HEK293 (cell line): ENCODE measurements around the gene DENND5A.
"Not testable (repeated sequence)": the region's sequence is repeated elsewhere in the genome, so short reads cannot be mapped to it uniquely, and the experiment has no call there.

Experiments used
- CTCF ChIA-PET: fragments of 350-600 bp; formaldehyde crosslinking; extraction: SDS; loops from one replicate; lab custom pipeline; 2021; ENCODE audit warnings: antibody characterized with exemption; lab: Yijun Ruan, JAX
- POLR2A ChIA-PET: fragments of 300-600 bp; formaldehyde crosslinking; extraction: SDS; loops from one replicate; lab custom pipeline; 2020; ENCODE audit warnings: antibody characterized with exemption, inconsistent platforms; lab: Yijun Ruan, JAX
- H3K27ac ChIP-seq: fragments of 200-500 bp; sonication (Bioruptor generic); 2 replicates; pipeline ENCODE4 v1.5.1; 2014; ENCODE audit warnings: low read depth, low read length, control low read depth, inconsistent platforms; ENCODE audit errors: extremely low read depth
- H3K36me3 ChIP-seq, 2 experiments: fragments of 200-500 bp in 1 of 2; sonication (Bioruptor generic) in 1 of 2; 1 replicate in 1 of 2; 2 replicates in 1 of 2; pipeline ENCODE4 v1.5.1; 2014 to 2017; ENCODE audit warnings: inconsistent platforms in 2 of 2, low read length in 2 of 2; ENCODE audit not compliant: control insufficient read depth in 2 of 2, insufficient read depth in 1 of 2
- H3K4me1 ChIP-seq: fragments of 200-500 bp; sonication (Bioruptor generic); 2 replicates; pipeline ENCODE4 v1.5.1; 2014; ENCODE audit warnings: mild to moderate bottlenecking, low read length, inconsistent platforms; ENCODE audit not compliant: control insufficient read depth, insufficient read depth
- H3K4me3 ChIP-seq: 2 replicates; pipeline ENCODE4 v1.5.1; 2011; ENCODE audit warnings: low read depth, mild to moderate bottlenecking, control low read depth, low read length, moderate library complexity
- H3K9me3 ChIP-seq: fragments of 200-500 bp; sonication (Bioruptor generic); 2 replicates; pipeline ENCODE4 v1.5.1; 2014; ENCODE audit warnings: low read depth, low read length, inconsistent platforms; ENCODE audit not compliant: control insufficient read depth, insufficient read depth
- BCL11A ChIP-seq: fragments of 450-650 bp; formaldehyde crosslinking; IDR thresholded peaks from 2 replicates; pipeline ENCODE4 v1.5.1; 2016; ENCODE audit warnings: low read depth, missing biosample characterization, missing genetic modification characterization
- HOXD13 ChIP-seq: sonication (generic); formaldehyde crosslinking; IDR thresholded peaks from 2 replicates; pipeline ENCODE4 v1.8.0; 2022; ENCODE audit warnings: missing genetic modification reagents, borderline replicate concordance
- KLF9 ChIP-seq: fragments of 450-650 bp; formaldehyde crosslinking; IDR thresholded peaks from 2 replicates; pipeline ENCODE4 v1.5.1; 2016; ENCODE audit warnings: missing biosample characterization, missing genetic modification characterization, low read depth
- SETDB1 ChIP-seq: IDR thresholded peaks from one replicate; pipeline ENCODE4 v1.6.1; 2017; ENCODE audit warnings: mild to moderate bottlenecking, low read length, moderate library complexity, mixed read lengths; ENCODE audit not compliant: insufficient read length
- SP2 ChIP-seq: fragments of 450-650 bp; formaldehyde crosslinking; IDR thresholded peaks from 2 replicates; pipeline ENCODE4 v1.5.1; 2016; ENCODE audit warnings: missing biosample characterization, missing genetic modification characterization
- SP7 ChIP-seq: fragments of 450-650 bp; formaldehyde crosslinking; IDR thresholded peaks from 2 replicates; pipeline ENCODE4 v1.5.1; 2016; ENCODE audit warnings: missing biosample characterization, missing genetic modification characterization
- ZNF10 ChIP-seq: fragments of 450-650 bp; formaldehyde crosslinking; IDR thresholded peaks from 2 replicates; pipeline ENCODE4 v1.5.1; 2017; ENCODE audit warnings: missing biosample characterization, missing genetic modification characterization
- ZNF2 ChIP-seq: fragments of 450-650 bp; formaldehyde crosslinking; IDR thresholded peaks from 2 replicates; pipeline ENCODE4 v1.5.1; 2016; ENCODE audit warnings: missing biosample characterization, missing genetic modification characterization
- ZNF23 ChIP-seq: fragments of 450-650 bp; formaldehyde crosslinking; IDR thresholded peaks from 2 replicates; pipeline ENCODE4 v1.5.1; 2016; ENCODE audit warnings: missing biosample characterization, missing genetic modification characterization, borderline replicate concordance
- ZNF274 ChIP-seq, 2 experiments: fragments of 200-500 bp in 1 of 2; fragments of 450-650 bp in 1 of 2; sonication (Bioruptor generic) in 1 of 2; formaldehyde crosslinking in 1 of 2; IDR thresholded peaks; 2 replicates each; pipeline versions ENCODE4 v1.5.1 to v1.6.1; 2014 to 2016; ENCODE audit warnings: borderline replicate concordance in 1 of 2, inconsistent platforms in 1 of 2, low read length in 1 of 2, missing biosample characterization in 1 of 2, missing genetic modification characterization in 1 of 2
- ZNF350 ChIP-seq: fragments of 450-650 bp; formaldehyde crosslinking; IDR thresholded peaks from 2 replicates; pipeline ENCODE4 v1.5.0; 2017; ENCODE audit warnings: missing biosample characterization, mild to moderate bottlenecking, missing genetic modification characterization
- ZNF366 ChIP-seq: fragments of 450-650 bp; formaldehyde crosslinking; conservative IDR thresholded peaks from 2 replicates; pipeline ENCODE4 v1.5.1; 2016; ENCODE audit warnings: missing biosample characterization, missing genetic modification characterization
- ZNF571 ChIP-seq: fragments of 450-650 bp; formaldehyde crosslinking; IDR thresholded peaks from 2 replicates; pipeline ENCODE4 v1.5.0; 2017; ENCODE audit warnings: missing biosample characterization, missing genetic modification characterization
- ZNF585B ChIP-seq: fragments of 450-650 bp; formaldehyde crosslinking; IDR thresholded peaks from 2 replicates; pipeline ENCODE4 v1.5.1; 2016; ENCODE audit warnings: missing biosample characterization, missing genetic modification characterization
- ZNF600 ChIP-seq: fragments of 450-650 bp; formaldehyde crosslinking; IDR thresholded peaks from 2 replicates; pipeline ENCODE4 v1.5.1; 2016; ENCODE audit warnings: missing biosample characterization, missing genetic modification characterization
- ZNF610 ChIP-seq: fragments of 450-650 bp; formaldehyde crosslinking; IDR thresholded peaks from 2 replicates; pipeline ENCODE4 v1.5.1; 2016; ENCODE audit warnings: missing biosample characterization, missing genetic modification characterization, borderline replicate concordance
- ZNF624 ChIP-seq: fragments of 450-650 bp; formaldehyde crosslinking; IDR thresholded peaks from 2 replicates; pipeline ENCODE4 v1.5.1; 2017; ENCODE audit warnings: missing biosample characterization, missing genetic modification characterization
- ZNF843 ChIP-seq: fragments of 450-650 bp; formaldehyde crosslinking; IDR thresholded peaks from 2 replicates; pipeline ENCODE4 v1.5.1; 2016; ENCODE audit warnings: missing biosample characterization, missing genetic modification characterization
- TF ChIP-seq, protein P1 (sequence below): fragments of 450-650 bp; IDR thresholded peaks from 2 replicates; pipeline ENCODE4 v1.5.1; 2018; ENCODE audit warnings: missing biosample characterization, mild to moderate bottlenecking, missing genetic modification characterization
- TF ChIP-seq, protein P2 (sequence below): fragments of 450-650 bp; formaldehyde crosslinking; IDR thresholded peaks from 2 replicates; pipeline ENCODE4 v1.5.1; 2016; ENCODE audit warnings: missing biosample characterization, missing genetic modification characterization, low read depth
- TF ChIP-seq, protein P3 (sequence below): fragments of 450-650 bp; formaldehyde crosslinking; IDR thresholded peaks from 2 replicates; pipeline ENCODE4 v1.5.1; 2016; ENCODE audit warnings: missing biosample characterization, missing genetic modification characterization

DENND5A gene

DNA sequence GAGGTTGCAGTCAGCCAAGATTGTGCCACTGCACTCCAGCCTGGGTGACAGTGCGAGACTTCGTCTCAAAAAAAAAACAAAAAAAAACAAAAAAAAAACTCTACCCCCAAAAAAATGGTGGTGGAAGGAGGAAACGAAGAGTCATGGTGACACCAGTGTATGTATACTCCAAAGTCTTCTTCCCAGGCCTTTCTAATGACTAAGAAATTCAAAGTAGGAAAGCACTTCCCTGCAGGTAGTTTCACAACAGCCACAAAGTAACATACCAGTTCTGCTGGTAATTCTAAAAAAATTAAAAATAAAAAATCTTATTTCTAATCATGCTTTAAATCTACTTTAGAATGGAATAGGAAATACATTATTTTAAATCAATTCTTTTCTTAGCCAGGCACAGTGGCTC is 72.6 kb downstream of the DENND5A start:
- Histone ChIP-seq H3K9me3 (no peaks in the 10 kb centered on the region), H3K4me3 (no peak overlapping the region), H3K4me1 (no peaks in the 10 kb centered on the region), H3K27ac (no peak overlapping the region), H3K36me3 (peaks cover 0 to 58% of the 10 kb centered on the region in 2 experiments; a peak in 2 of 3 replicates)
- ChIA-PET POLR2A (interaction anchor here (0.6 to 0.7 kb wide), 2 partner anchors 19 to 55 kb away, joined by 3 to 5 read pairs; no protein-coding TSS in a partner anchor), CTCF (interaction anchor here (0.6 kb wide), 1 partner anchor 27 kb away, joined by 6 read pairs; no protein-coding TSS in a partner anchor)
- TF ChIP-seq KLF9 (tag by site-specific recombination) = no peak
- no peak for TF ChIP-seq ZNF23 (tag by site-specific recombination)
- TF ChIP-seq, protein P1, sequence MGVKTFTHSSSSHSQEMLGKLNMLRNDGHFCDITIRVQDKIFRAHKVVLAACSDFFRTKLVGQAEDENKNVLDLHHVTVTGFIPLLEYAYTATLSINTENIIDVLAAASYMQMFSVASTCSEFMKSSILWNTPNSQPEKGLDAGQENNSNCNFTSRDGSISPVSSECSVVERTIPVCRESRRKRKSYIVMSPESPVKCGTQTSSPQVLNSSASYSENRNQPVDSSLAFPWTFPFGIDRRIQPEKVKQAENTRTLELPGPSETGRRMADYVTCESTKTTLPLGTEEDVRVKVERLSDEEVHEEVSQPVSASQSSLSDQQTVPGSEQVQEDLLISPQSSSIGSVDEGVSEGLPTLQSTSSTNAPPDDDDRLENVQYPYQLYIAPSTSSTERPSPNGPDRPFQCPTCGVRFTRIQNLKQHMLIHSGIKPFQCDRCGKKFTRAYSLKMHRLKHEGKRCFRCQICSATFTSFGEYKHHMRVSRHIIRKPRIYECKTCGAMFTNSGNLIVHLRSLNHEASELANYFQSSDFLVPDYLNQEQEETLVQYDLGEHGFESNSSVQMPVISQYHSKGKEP (tag by site-specific recombination) = no peak
- no peak for TF ChIP-seq ZNF10 (tag by site-specific recombination)
- no peak for TF ChIP-seq BCL11A
- no peak for TF ChIP-seq ZNF843 (tag by site-specific recombination)
- TF ChIP-seq SP2 = no peak
- TF ChIP-seq SP7 (tag by site-specific recombination) = no peak
- no peak for TF ChIP-seq ZNF2

DNA sequence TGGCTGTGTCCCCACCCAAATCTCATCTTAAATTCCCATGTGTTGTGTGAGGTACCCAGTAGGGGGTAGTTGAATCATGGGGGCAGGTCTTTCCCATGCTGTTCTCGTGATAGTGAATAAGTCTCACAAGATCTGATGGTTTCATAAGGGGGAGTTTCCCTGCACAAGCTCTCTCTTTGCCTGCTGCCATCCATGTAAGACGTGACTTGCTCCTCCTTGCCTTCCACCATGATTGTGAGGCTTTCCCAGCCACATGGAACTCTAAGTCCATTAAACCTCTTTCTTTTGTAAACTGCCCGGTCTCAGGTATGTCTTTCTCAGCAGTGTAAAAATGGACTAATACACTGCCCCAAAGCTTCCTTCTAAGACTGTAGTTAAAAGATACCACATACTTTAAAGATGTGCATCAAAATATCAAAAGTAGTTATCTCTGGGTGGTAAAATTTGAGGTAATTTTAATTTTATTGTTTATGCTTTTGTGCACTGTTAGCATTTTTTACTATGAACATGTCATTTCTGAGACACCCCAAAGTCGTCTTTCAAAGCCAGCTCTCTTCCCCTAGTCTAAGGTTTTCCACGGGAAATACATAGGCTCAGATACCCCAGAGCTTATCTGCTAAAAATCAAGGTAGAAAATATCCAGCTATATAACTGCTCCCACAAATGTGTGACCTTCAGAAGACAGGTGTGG is 74.7 kb downstream of the DENND5A start:
- POLR2A ChIA-PET, H3K4me1 ChIP-seq, H3K27ac ChIP-seq, H3K4me3 ChIP-seq, H3K9me3 ChIP-seq, CTCF ChIA-PET: not testable (repeated sequence)
- peaks cover 0 to 71% of the 10 kb centered on the region in 2 experiments; a peak in 2 of 3 replicates for H3K36me3 ChIP-seq

DNA sequence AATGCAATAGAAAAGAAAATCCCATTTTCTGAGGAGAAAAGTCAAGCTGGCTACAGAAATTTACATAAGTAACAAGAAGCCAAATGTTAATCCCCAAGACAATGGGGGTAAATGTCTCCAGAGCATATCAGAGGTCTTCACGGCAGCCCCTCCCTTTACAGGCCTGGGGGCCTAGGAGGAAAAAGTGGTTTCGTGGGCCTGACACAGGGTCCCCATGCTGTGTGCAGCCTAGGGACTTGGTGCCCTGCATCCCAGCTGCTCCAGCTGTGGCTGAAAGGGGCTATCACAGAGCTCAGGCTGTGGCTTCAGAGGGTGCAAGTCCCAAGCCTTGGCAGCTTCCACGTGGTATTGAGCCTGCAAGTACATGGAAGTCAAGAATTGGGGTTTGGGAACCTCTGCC is 76.3 kb downstream of the DENND5A start:
- POLR2A ChIA-PET, H3K9me3 ChIP-seq, CTCF ChIA-PET: not testable (repeated sequence)

DNA sequence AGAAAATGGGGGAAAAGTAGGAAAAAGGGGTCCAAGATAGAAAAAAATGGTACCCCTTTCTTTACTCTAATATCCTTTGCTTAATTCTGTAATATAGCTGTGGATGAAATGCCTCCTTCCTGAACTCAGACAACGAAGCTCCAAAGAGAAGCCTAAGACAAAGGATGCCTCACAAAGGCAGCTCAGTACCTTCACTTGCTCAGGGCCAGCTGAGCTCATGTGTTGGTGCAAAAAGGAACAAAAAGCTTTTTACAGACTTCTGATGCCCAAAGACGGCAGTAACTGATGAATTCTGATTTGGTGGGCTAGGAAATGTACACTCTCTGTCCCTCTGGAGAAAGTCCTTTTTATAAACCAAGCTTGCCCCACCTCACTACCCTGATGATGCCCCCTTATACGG is 77.5 kb downstream of the DENND5A start:
- CTCF ChIA-PET = interaction anchor here (1.0 kb wide), 1 partner anchor 21 kb away, joined by 5 read pairs; no protein-coding TSS in a partner anchor
- Histone ChIP-seq H3K4me3 (no peak overlapping the region), H3K36me3 (peaks cover 0 to 61% of the 10 kb centered on the region in 2 experiments; a peak in 2 of 3 replicates), H3K9me3 (no peaks in the 10 kb centered on the region), H3K27ac (no peak overlapping the region), H3K4me1 (no peaks in the 10 kb centered on the region)
- POLR2A ChIA-PET = no interaction called here
- TF ChIP-seq ZNF571 (tag by site-specific recombination) = no peak
- no peak for TF ChIP-seq KLF9 (tag by site-specific recombination)
- TF ChIP-seq ZNF366 (tag by site-specific recombination) = no peak
- TF ChIP-seq, protein P2, sequence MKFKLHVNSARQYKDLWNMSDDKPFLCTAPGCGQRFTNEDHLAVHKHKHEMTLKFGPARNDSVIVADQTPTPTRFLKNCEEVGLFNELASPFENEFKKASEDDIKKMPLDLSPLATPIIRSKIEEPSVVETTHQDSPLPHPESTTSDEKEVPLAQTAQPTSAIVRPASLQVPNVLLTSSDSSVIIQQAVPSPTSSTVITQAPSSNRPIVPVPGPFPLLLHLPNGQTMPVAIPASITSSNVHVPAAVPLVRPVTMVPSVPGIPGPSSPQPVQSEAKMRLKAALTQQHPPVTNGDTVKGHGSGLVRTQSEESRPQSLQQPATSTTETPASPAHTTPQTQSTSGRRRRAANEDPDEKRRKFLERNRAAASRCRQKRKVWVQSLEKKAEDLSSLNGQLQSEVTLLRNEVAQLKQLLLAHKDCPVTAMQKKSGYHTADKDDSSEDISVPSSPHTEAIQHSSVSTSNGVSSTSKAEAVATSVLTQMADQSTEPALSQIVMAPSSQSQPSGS (tag by site-specific recombination) = no peak
- TF ChIP-seq ZNF600 (tag by site-specific recombination) = no peak
- TF ChIP-seq ZNF274 (IDR thresholded peaks at IDR 0.05; ENCODE audit: low read length) = no peak
- TF ChIP-seq ZNF274 (tag by site-specific recombination; IDR thresholded peaks at IDR 0.05; ENCODE audit: borderline replicate concordance) = no peak
- TF ChIP-seq HOXD13 (CRISPR knock-in tag) = no peak
- TF ChIP-seq ZNF350 = no peak
- TF ChIP-seq ZNF624 = no peak
- TF ChIP-seq, protein P3, sequence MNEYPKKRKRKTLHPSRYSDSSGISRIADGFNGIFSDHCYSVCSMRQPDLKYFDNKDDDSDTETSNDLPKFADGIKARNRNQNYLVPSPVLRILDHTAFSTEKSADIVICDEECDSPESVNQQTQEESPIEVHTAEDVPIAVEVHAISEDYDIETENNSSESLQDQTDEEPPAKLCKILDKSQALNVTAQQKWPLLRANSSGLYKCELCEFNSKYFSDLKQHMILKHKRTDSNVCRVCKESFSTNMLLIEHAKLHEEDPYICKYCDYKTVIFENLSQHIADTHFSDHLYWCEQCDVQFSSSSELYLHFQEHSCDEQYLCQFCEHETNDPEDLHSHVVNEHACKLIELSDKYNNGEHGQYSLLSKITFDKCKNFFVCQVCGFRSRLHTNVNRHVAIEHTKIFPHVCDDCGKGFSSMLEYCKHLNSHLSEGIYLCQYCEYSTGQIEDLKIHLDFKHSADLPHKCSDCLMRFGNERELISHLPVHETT (tag by site-specific recombination) = no peak
- TF ChIP-seq ZNF610 (tag by site-specific recombination) = no peak

More for the DNA sequence above, 76.3 kb downstream of the DENND5A start:
- H3K27ac ChIP-seq, H3K4me1 ChIP-seq, H3K4me3 ChIP-seq: not testable (repeated sequence)
- peaks cover 0 to 72% of the 10 kb centered on the region in 2 experiments; a peak in 2 of 3 replicates for H3K36me3 ChIP-seq
- peak; percentile 94 for TF ChIP-seq ZNF585B (tag by site-specific recombination)
- TF ChIP-seq SETDB1 = peak; percentile 22
